Body of pancreas (tissue), 4 donors: Measurements from ENCODE around the gene TGFB2. TPM values are rescaled to one million over a fixed set of nuclear protein-coding genes. Genes with fewer than 3 reads are reported as not detected.
A peak's percentile ranks its signal among the peaks of the same experiment; 100 is the strongest.

ENCODE experiments used
- ATAC-seq: fragments of 150-250 bp; one replicate; pipeline ENCODE4 v1.9.1; 2016
- DNase-seq, 4 donors: peaks; one replicate each; pipeline ENCODE4 v3.0.0-alpha.2; 2019
- H3K27ac ChIP-seq, 4 donors: fragments of 200-600 bp; sonication (generic); 1 replicate in 3 of 4; 2 replicates in 1 of 4; pipeline versions ENCODE4 v1.5.1 to v1.6.1; 2016 to 2019; ENCODE audit warnings: mild to moderate bottlenecking in 1 of 4, mixed read lengths in 1 of 4, moderate library complexity in 1 of 4
- H3K27me3 ChIP-seq, 2 donors: fragments of 200-600 bp; sonication (generic); one replicate each; pipeline ENCODE4 v1.6.0; 2016; ENCODE audit warnings: mild to moderate bottlenecking in 1 of 2
- H3K36me3 ChIP-seq, 2 donors: fragments of 200-600 bp; sonication (generic); replicated peaks in 1 of 2; 2 replicates each; pipeline ENCODE4 v1.5.1; 2016; ENCODE audit warnings: low read depth in 2 of 2; ENCODE audit not compliant: insufficient read depth in 1 of 2
- H3K4me1 ChIP-seq: fragments of 200-600 bp; sonication (generic); one replicate; pipeline ENCODE4 v1.6.0; 2016
- H3K4me3 ChIP-seq, 2 donors: fragments of 200-600 bp; sonication (generic); 1 replicate in 1 of 2; 2 replicates in 1 of 2; pipeline ENCODE4 v1.5.1; 2016 to 2019
- H3K9me3 ChIP-seq, 3 donors: fragments of 200-600 bp; sonication (generic); 1 replicate in 2 of 3; 2 replicates in 1 of 3; pipeline ENCODE4 v1.5.1; 2016
- CTCF ChIP-seq, 7 experiments: fragments of 450-650 bp in 4 of 7; fragments of 200-600 bp in 3 of 7; sonication (generic) in 3 of 7; IDR thresholded peaks; one replicate each; pipeline ENCODE4 v1.5.1; 2016 to 2019; ENCODE audit warnings: antibody characterized with exemption in 7 of 7
- POLR2A ChIP-seq, 3 donors: fragments of 450-650 bp; IDR thresholded peaks; one replicate each; pipeline ENCODE4 v1.6.1; 2016; ENCODE audit warnings: antibody characterized with exemption in 3 of 3, mild to moderate bottlenecking in 2 of 3
- WGBS, 2 donors: methylation state at CpG; one replicate each; pipeline ENCODE4 v1.1.5; 2017; 5-methylcytosine and 5-hydroxymethylcytosine counted together
- intact Hi-C: fragments of 100-400 bp; cut with DNase I; formaldehyde crosslinking; loops from one replicate; pipeline ENCODE4 v1.15.1; 2023
- total RNA-seq, 2 donors: library from RNA; depleted of rRNA; stranded (reverse); fragments of >200 nt; gene quantifications; one replicate each; pipeline ENCODE4 v1.1.0, GENCODE V29; 2016

The TGFB2 gene
- total RNA-seq, 2 donors from 2014 or later, result 4.3 to 4.9 TPM

GRCh38 chr1:218459878-218460711 lies 115.0 kb downstream of the TGFB2 start:
- H3K4me3 ChIP-seq, result no peak overlapping the region
- DNase-seq (no peak), ATAC-seq (peak; percentile 84)
- H3K27ac ChIP-seq, result peak overlapping the region in 3 of 4 donors; percentile 23 to 67 (median 66)
- no peaks in the 10 kb centered on the region for H3K9me3 ChIP-seq
- intact Hi-C loops, result no loop called here
- 16 to 31% methylated on average over 6 of the region's 6 CpGs for WGBS, 2 donors
- no peak for TF ChIP-seq CTCF (IDR thresholded peaks at IDR 0.05)
- no peak for TF ChIP-seq POLR2A (IDR thresholded peaks at IDR 0.05)
- H3K27me3 ChIP-seq, result no peaks in the 10 kb centered on the region
- peaks cover 3% of the 10 kb centered on the region for H3K4me1 ChIP-seq
- H3K36me3 ChIP-seq, result no peaks in the 10 kb centered on the region

GRCh38 chr1:218461351-218461750 lies 116.2 kb downstream of the TGFB2 start:
- ATAC-seq (no peak), DNase-seq (no peak)
- no peak for TF ChIP-seq CTCF (IDR thresholded peaks at IDR 0.05)
- no peak for TF ChIP-seq POLR2A (IDR thresholded peaks at IDR 0.05)
- Histone ChIP-seq H3K4me1 (peaks cover 3% of the 10 kb centered on the region), H3K27ac (no peak overlapping the region), H3K4me3 (no peak overlapping the region), H3K27me3 (no peaks in the 10 kb centered on the region), H3K9me3 (no peaks in the 10 kb centered on the region), H3K36me3 (no peaks in the 10 kb centered on the region)
- WGBS, 2 donors, result 26 to 58% methylated on average over 1 of the region's 1 CpG
- intact Hi-C loops, result no loop called here

- ATAC-seq (no peak), DNase-seq (no peak)
- no peaks in the 10 kb centered on the region for H3K36me3 ChIP-seq
- H3K27ac ChIP-seq, result no peak overlapping the region
- H3K4me3 ChIP-seq, result no peak overlapping the region
- intact Hi-C loops, result no loop called here
- TF ChIP-seq POLR2A (IDR thresholded peaks at IDR 0.05) (no peak), CTCF (IDR thresholded peaks at IDR 0.05) (no peak)
- H3K9me3 ChIP-seq, result no peaks in the 10 kb centered on the region
- no peaks in the 10 kb centered on the region for H3K27me3 ChIP-seq
- H3K4me1 ChIP-seq, result peaks cover 3% of the 10 kb centered on the region
- 71 to 77% methylated on average over 4 of the region's 4 CpGs for WGBS, 2 donors
Observed at GRCh38 chr1:218462116-218462515, 117.0 kb downstream of the TGFB2 start.

- Histone ChIP-seq H3K27me3 (no peaks in the 10 kb centered on the region), H3K36me3 (no peaks in the 10 kb centered on the region), H3K9me3 (no peaks in the 10 kb centered on the region), H3K27ac (peak overlapping the region in 1 of 4 donors; percentile 60), H3K4me1 (peaks cover 3% of the 10 kb centered on the region), H3K4me3 (no peak overlapping the region)
- intact Hi-C loops, result no loop called here
- TF ChIP-seq POLR2A (IDR thresholded peaks at IDR 0.05), result no peak
- no peak for TF ChIP-seq CTCF (IDR thresholded peaks at IDR 0.05)
- ATAC-seq, result no peak
- no peak for DNase-seq
- WGBS, 2 donors, result 48 to 54% methylated on average over 2 of the region's 2 CpGs
Observed at GRCh38 chr1:218462587-218462986, 117.5 kb downstream of the TGFB2 start.
